ENCODE results near the gene MYO5C.

MYO5C gene

DNA sequence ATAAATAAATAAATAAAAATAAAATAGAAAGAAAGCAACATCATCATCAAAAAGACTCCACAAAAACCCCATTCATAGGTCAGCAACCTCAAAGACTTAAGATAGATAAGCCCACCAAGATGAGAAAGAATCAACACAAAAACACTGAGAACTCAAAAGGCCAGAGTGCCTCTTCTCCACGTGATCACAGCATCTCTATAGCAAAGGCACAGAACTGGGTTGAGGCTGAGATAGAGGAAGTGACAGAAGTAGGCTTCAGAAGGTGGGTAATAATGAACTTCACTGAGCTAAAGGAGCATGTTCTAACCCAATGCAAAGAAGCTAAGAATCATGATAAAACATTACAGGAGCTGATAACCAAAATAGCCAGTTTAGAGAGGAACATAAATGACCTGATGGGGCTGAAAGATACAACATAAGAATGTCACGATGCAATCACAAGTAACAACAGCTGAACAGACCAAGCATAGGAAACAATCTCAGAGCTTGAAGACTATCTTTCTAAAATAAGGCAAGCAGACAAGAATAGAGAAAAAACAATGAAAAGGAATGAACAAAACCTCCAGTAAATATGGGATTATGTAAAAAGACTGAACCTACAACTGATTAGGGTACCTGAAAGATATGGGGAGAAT is 130.9 kb downstream of the MYO5C start:
- peak; percentile 53 for DNase-seq

GRCh38 chr15:52163321-52164190 is 132.0 kb downstream of the MYO5C start:
- no peak for DNase-seq

- no peak for DNase-seq
Measured at GRCh38 chr15:52162876-52163275, 132.7 kb downstream of the MYO5C start.

DNA sequence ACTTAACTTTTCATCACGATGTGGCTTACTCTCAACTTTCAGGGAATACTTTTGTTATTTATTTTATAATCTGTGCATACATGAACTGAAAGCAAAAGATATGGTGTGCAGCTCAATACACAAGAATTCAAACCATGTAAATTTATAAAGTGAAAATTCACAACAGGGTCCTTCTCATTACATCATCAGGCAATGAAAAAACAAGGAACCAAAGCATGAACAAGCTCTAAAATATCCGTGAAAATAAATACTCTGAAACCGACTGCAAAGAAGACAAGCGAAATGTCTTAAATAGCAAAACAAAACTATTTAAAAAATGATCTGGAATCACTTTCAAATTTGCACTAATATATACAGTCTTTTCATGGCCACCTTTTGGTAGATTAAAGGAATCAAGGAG is 133.3 kb downstream of the MYO5C start:
- DNase-seq, result peak; percentile 28

GRCh38 chr15:52161406-52161966 is 134.1 kb downstream of the MYO5C start:
- no peak for DNase-seq

GRCh38 chr15:52159645-52160044 is 136.0 kb downstream of the MYO5C start:
- no peak for DNase-seq

DNA sequence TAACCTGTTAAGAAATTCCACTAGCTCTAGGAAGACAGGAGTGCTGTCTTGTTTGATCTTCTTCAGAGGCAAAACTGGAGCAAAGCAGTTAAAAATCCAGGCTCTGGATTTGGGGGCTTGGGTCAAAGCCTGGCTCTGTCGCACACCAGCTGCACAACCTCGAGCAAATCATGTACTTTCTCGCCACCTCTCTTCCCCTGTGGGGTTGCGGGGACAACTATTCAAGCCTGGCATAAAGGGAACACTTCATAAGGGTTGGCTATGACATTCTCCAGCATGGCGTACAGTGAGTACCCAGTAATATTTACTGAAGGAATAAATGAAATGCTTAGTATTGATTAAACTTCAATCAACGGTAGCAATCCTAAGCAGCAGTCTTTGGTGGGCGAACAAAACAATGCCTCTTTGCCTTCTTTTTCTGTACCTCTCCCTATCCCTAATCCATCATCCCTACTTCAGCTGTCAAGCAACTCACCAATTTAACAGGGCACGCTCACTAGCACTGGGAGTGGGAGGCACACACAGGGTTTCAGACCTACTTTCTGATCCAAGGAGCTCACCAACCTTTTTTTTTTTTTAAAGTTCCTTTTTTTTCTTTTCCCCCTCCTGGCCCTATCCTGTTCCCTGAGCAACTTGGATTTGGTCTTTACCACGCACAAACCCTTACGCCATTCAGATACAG is 137.4 kb downstream of the MYO5C start:
- DNase-seq, result no peak

DNA sequence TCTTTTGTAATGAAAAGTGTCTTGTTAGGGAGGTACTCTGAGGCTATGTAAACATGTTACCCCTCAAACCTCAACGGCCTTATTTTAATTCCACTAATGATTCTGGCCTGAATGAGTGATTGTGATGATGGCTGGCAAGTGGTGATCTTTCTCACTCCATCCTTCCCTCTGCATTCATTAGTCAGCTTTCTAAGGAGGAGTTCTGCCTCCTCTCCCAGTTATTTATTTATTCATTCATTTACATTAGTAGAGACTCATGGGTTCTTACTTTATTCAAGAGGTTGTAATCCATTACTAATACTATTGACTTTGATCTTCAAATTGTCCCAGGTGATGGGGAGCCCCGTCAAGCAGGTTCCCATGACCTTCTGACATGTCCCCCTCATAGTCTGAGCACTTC is 139.7 kb downstream of the MYO5C start:
- DNase-seq, result no peak

DNA sequence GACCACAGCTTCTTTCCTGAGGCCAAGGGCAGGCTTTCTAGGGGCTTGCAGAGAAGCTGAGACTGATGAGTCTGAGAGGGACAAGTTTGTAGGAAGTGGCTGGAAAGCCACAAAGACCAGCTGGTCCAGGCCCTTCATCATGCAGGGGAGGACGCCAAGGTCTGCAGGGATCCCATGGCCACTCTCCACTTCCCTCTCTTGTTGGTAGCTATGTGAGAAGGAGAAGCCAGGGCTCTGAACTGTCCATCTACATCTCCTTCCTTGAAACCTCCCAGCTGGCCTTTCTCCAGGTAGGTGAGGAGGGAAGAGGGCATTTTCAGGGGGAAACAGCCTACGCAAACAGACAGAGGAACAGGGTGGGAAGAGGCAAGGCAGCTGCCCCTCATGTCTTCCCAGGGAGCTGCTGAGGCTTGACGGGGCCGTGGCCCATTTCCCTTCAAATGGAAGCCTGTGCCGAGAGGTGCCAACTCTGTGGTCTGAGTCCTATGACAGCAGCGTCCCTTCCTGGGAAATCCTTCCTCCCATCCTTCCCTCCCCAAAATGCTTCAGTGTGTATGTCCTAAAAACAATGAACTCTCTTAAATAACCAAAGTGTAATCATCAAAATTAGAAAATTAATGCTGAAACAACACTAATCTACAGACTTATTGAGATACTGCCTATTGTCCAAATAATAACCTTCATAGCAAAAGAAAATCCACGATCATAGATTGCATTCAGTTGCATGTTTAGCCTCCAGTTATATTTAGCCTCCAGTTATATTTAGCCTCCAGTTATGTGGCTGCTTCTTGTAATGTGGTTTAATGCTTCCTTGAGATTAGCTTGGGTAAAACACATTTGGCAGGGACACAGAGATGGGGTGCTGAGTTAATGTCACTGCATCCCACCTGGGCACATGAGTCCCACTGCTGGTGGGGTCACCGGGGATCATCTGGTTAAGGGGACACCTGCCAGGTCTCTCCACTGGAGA is 140.4 kb downstream of the MYO5C start:
- DNase-seq, result no peak

- no peak for DNase-seq
Measured at GRCh38 chr15:52153900-52154895, 141.4 kb downstream of the MYO5C start.

- DNase-seq, result no peak
Measured at GRCh38 chr15:52151353-52151752, 144.3 kb downstream of the MYO5C start.

- DNase-seq, result no peak
Measured at GRCh38 chr15:52150871-52151270, 144.7 kb downstream of the MYO5C start.

DNA sequence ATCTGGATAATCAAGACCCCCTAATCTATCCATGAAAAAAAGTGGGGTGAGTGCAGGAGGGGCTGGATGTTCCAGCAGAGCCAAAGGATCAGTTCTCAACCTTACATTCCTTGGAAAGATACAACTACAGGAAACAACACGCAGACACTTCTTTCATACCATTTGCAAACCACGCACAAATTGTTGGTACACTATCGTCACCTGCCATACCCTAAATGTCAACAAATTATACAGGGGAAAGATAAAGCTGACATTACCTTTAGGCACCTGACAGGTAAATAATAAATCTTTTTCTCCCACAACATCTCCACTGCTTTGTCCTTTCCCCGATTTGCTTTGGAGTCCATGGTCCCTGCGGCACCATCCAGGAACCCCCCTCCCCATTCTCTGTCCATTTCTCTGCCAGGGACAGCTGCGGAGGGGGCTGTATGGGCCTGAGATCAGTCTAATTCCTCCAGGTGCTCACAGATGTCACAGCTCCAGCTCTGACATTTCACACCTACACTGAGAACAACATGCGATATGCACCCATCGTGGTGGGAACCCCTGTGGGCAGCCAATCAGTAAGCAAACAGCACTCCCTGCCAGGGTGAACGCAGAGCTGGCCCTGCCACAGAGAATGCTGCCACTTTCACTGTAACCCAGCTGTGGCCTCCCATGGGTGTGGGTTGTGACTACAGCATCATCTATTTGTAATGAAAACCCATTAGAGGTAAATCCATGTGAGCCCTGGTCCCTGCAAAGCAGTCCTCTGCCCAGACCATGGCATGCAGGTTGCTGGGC is 145.4 kb downstream of the MYO5C start:
- DNase-seq, result no peak

DNA sequence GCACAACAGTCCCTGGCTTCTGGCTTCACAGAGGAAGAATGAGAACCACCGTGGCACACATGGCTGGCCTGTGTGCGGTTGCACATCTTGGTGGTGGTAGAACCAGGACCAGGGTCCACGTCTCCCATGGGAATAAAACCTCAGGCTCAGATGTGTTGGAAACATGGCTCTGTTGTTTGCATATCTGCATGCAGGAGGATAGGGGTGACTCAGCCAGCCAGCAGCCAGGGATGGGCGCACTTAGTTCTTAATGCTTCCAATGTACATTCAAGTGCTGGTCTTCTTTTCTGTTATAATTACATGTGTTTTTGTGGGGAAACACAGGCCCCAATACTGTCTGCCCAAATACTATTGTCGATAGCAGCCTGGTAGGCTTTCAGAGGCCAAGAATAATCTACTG is 147.2 kb downstream of the MYO5C start:
- DNase-seq, result no peak

DNA sequence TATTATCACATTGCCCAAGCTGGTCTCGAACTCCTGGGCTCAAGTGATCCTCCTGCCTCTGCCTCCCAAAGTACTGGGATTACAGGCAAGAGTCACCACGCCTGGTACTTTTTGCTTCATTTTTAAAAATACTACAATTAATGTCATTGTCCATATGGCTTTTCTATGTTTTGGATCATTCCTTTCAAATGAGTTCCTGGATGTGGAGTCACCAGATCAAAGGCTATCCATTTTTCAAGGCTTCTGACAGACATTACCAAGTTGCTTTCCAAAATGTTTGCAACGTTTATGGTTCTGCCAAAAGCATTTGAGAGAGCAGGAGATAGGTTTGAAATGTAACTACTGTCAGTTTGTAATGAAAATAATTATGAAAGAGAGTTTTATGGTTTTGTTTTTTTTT is 148.8 kb downstream of the MYO5C start:
- peak; percentile 41 for DNase-seq

DNA sequence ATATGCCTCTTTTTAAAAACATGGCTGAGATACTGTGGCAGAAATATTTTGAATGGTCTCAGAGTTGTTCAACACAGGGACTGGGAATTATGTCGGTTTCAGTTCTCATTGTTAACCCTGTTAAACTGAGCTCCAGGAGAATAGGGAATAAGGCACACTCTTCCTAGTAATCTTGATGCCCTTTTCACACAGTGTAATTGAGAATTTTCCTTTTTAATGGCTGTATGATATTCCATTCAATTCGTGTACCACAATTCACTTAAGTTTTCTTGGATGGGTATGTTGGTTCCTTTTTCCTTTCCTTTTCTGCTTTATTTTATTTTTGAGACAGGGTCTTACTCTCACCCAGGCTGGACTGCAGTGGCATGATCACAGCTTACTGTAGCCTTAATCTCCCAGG is 149.3 kb downstream of the MYO5C start:
- DNase-seq, result no peak

- DNase-seq, result peak; percentile 67
Measured at GRCh38 chr15:52144656-52145178, 150.9 kb downstream of the MYO5C start.

DNA sequence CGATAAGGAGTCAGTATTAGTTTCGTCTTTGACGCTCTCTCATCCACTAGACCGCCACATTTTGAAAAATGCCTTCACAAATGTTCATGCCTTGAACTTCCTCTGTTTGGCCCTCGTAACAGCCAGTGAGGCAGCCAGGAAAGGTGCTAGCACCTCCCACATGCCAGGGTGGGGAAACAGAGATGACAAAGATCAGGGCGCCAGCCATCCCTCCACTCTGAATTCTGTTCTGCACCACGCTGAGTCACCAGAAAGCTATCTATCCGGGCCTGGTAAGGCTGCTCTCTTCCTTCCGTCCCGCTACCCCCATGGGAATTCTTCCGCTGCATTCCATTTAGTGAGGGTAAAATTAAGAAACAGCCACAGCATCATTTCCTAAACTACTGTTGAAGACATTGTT is 151.7 kb downstream of the MYO5C start:
- peak; percentile 94 for DNase-seq
